Endothelial cell of umbilical vein (primary cell): ENCODE results near the gene AUTS2. TPM values are rescaled to one million over a fixed set of nuclear protein-coding genes. Genes with fewer than 3 reads are reported as not detected.

Source experiments
- BruUV-seq: library from RNA; stranded (reverse); fragments of 400-500 nt; replicated peaks from 2 replicates; lab custom pipeline; 2021; lab: Mats Ljungman, UMichigan
- CTCF ChIA-PET: fragments of 300-600, 350-600 bp; sonication (Branson Sonifier 250); formaldehyde crosslinking; loops from one replicate; lab custom pipeline; 2021; ENCODE audit warnings: antibody characterized with exemption, inconsistent platforms; lab: Charles Lee
- POLR2A ChIA-PET: fragments of 300-600, 350-600 bp; sonication (Branson Sonifier 250); formaldehyde crosslinking; loops from one replicate; lab custom pipeline; 2021; ENCODE audit warnings: antibody characterized with exemption, inconsistent platforms; lab: Charles Lee
- DNase-seq: peaks from one replicate; pipeline ENCODE4 v3.0.0-alpha.2; 2011; ENCODE audit warnings: low read depth, low spot score
- FAIRE-seq: peaks from 2 replicates; lab custom pipeline; 2011; peaks lifted over from hg19 to GRCh38; lab: Jason Lieb, UNC
- H2AFZ ChIP-seq: 2 replicates; pipeline ENCODE4 v1.6.0; 2012; ENCODE audit warnings: low read depth, low read length, control low read depth, inconsistent platforms
- H3K27ac ChIP-seq: 2 replicates; pipeline ENCODE4 v1.5.1; 2011; ENCODE audit warnings: low read depth, mild to moderate bottlenecking, control low read depth, low read length, moderate library complexity; ENCODE audit not compliant: insufficient read depth
- H3K27me3 ChIP-seq, 2 experiments: 2 replicates each; pipeline versions ENCODE4 v1.6.0 to v1.6.1; 2011; ENCODE audit warnings: low read length in 2 of 2, mixed read lengths in 1 of 2; ENCODE audit not compliant: control insufficient read depth in 2 of 2, insufficient read depth in 2 of 2
- H3K36me3 ChIP-seq, 2 experiments: 2 replicates in 1 of 2; 3 replicates in 1 of 2; pipeline ENCODE4 v1.5.1; 2011; ENCODE audit warnings: low read length in 2 of 2, mild to moderate bottlenecking in 1 of 2, moderate library complexity in 1 of 2; ENCODE audit not compliant: control insufficient read depth in 2 of 2, insufficient read depth in 2 of 2; ENCODE audit errors: extremely low read depth in 1 of 2
- H3K4me1 ChIP-seq: 3 replicates; pipeline ENCODE4 v1.5.1; 2011; ENCODE audit warnings: mild to moderate bottlenecking, low read length; ENCODE audit not compliant: control insufficient read depth, insufficient read depth; ENCODE audit errors: extremely low read depth
- H3K4me2 ChIP-seq: 2 replicates; pipeline ENCODE4 v1.6.1; 2011; ENCODE audit warnings: low read length, control low read depth, mixed read lengths; ENCODE audit not compliant: insufficient read depth
- H3K4me3 ChIP-seq, 3 experiments: fragments of 200-600 bp in 1 of 3; sonication (generic), shearing (Covaris generic) in 1 of 3; replicated peaks in 1 of 3; 2 replicates each; pipeline ENCODE4 v1.5.1; 2011 to 2016; ENCODE audit warnings: control low read depth in 3 of 3, low read length in 3 of 3, mild to moderate bottlenecking in 2 of 3, inconsistent platforms in 1 of 3, low read depth in 1 of 3, moderate library complexity in 1 of 3; ENCODE audit not compliant: insufficient read depth in 1 of 3
- H3K79me2 ChIP-seq: 2 replicates; pipeline ENCODE4 v1.6.0; 2012; ENCODE audit warnings: low read length, inconsistent platforms; ENCODE audit not compliant: control insufficient read depth, insufficient read depth
- H3K9ac ChIP-seq: replicated peaks from 2 replicates; pipeline ENCODE3; 2011; ENCODE audit warnings: low read length, control low read depth; ENCODE audit not compliant: insufficient read depth; ENCODE audit errors: extremely low read depth
- H3K9me1 ChIP-seq: replicated peaks from 3 replicates; pipeline ENCODE4 v1.6.0; 2011; ENCODE audit warnings: mild to moderate bottlenecking, low read length; ENCODE audit not compliant: control insufficient read depth, insufficient read depth; ENCODE audit errors: extremely low read depth
- H3K9me3 ChIP-seq: replicated peaks from 2 replicates; pipeline ENCODE4 v1.5.1; 2012; ENCODE audit warnings: low read length, inconsistent platforms; ENCODE audit not compliant: control insufficient read depth, insufficient read depth
- H4K20me1 ChIP-seq: replicated peaks from 2 replicates; pipeline ENCODE3; 2011; ENCODE audit warnings: mild to moderate bottlenecking, low read length; ENCODE audit not compliant: control insufficient read depth, insufficient read depth; ENCODE audit errors: extremely low read depth
- EZH2 ChIP-seq: IDR thresholded peaks from 2 replicates; pipeline ENCODE4 v1.6.1; 2012; ENCODE audit warnings: borderline replicate concordance, low read depth, mild to moderate bottlenecking, moderate library complexity, low read length, inconsistent platforms; ENCODE audit not compliant: severe bottlenecking
- FOS ChIP-seq: IDR thresholded peaks from 2 replicates; pipeline ENCODE4 v1.6.1; 2011; ENCODE audit warnings: mild to moderate bottlenecking, low read length, moderate library complexity, borderline replicate concordance; ENCODE audit not compliant: insufficient read depth
- GATA2 ChIP-seq: IDR thresholded peaks from 2 replicates; pipeline ENCODE4 v1.7.0; 2011; ENCODE audit warnings: low read depth, mild to moderate bottlenecking, moderate library complexity, mixed read lengths, low read length; ENCODE audit not compliant: insufficient read length, insufficient read depth
- JUN ChIP-seq: IDR thresholded peaks from 2 replicates; pipeline ENCODE4 v1.6.1; 2011; ENCODE audit warnings: borderline replicate concordance, low read depth; ENCODE audit not compliant: insufficient read length, insufficient read depth
- MAX ChIP-seq: IDR thresholded peaks from 2 replicates; pipeline ENCODE4 v1.6.1; 2011; ENCODE audit not compliant: insufficient read depth, insufficient read length
- MYC ChIP-seq: IDR thresholded peaks from one replicate; pipeline ENCODE4 v1.6.1; 2011; ENCODE audit warnings: mild to moderate bottlenecking, low read depth, low read length
- POLR2A ChIP-seq: IDR thresholded peaks from 2 replicates; pipeline ENCODE4 v1.6.1; 2012; ENCODE audit warnings: low read depth, mild to moderate bottlenecking, control low read depth, low read length
- POLR2AphosphoS5 ChIP-seq: IDR thresholded peaks from 2 replicates; pipeline ENCODE4 v1.6.1; 2012; ENCODE audit warnings: low read depth, mild to moderate bottlenecking, control low read depth, low read length, moderate library complexity; ENCODE audit not compliant: insufficient read depth
- dilution Hi-C: fragments of 300-500 bp; cut with MboI; formaldehyde crosslinking; loops from one replicate; pipeline ENCODE4 v1.15.0; 2019; ENCODE audit warnings: low sequenced_read_pairs; ENCODE audit not compliant: extremely low pct_ligation_motif_present
- intact Hi-C: fragments of 100-400 bp; cut with micrococcal nuclease; formaldehyde crosslinking; loops from one replicate; pipeline ENCODE4 v1.10.0; 2022
- polyA plus RNA-seq, 4 experiments: library from polyadenylated mRNA; depleted of rRNA in 3 of 4; stranded (reverse) in 3 of 4; unstranded in 1 of 4; fragments of >200 nt; gene quantifications; 2 replicates each; pipeline versions ENCODE4 v1.2.1 to v1.2.3, GENCODE V29; 2011 to 2012; ENCODE audit warnings: missing spikeins in 1 of 4
- total RNA-seq: library from RNA; stranded (reverse); gene quantifications from 2 replicates; pipeline ENCODE4 v1.2.3, GENCODE V29; 2021
- TF ChIP-seq, protein P1 (sequence below), 2 donors: IDR thresholded peaks; 1 replicate in 1 of 2; 2 replicates in 1 of 2; pipeline ENCODE4 v1.5.1; 2011; ENCODE audit warnings: low read length in 2 of 2, mild to moderate bottlenecking in 2 of 2, moderate library complexity in 2 of 2, control low read depth in 1 of 2, inconsistent platforms in 1 of 2, low read depth in 1 of 2; ENCODE audit not compliant: insufficient read depth in 1 of 2; ENCODE audit errors: extremely low read depth in 1 of 2

Gene AUTS2
- total and polyA plus RNA-seq, 2 donors (not counting 3 experiments of a cell fraction or from before 2014, with no cell fraction given), result 0.59 to 8.0 TPM

DNA sequence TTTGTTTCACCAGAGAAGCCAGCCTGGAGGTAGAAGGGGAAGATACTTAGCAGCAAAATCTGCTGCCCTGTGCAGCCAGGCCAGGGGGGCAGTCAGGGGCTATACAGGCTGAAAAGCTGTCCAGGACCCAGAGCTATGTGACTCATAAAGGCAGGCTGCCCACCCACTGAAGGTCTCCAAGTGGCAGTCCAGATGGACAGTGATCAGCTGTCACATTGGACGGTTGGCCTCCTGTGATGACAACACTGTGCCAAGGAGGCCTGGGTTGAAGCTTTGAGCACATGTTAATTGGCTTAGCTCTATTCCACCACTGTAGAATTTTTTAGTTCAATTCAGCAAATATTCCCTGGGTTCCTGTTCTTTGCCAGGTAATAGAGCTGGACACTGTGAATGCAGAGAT lies 956.4 kb downstream of the AUTS2 start:
- dilution Hi-C loops, result no loop called here
- H3K4me2 ChIP-seq, result no peak overlapping the region
- H3K27me3 ChIP-seq, result no peaks in the 10 kb centered on the region
- no peaks in the 10 kb centered on the region for H3K4me1 ChIP-seq
- no TSS peak for BruUV-seq
- no peak overlapping the region for H3K4me3 ChIP-seq
- no peak overlapping the region for H3K27ac ChIP-seq
- TF ChIP-seq GATA2, result no peak
- TF ChIP-seq POLR2A, result no peak
- POLR2A ChIA-PET, result no interaction called here
- H3K36me3 ChIP-seq, result no peaks in the 10 kb centered on the region
- no peak for FAIRE-seq
- H3K9me1 ChIP-seq, result no peaks in the 10 kb centered on the region
- no peak overlapping the region for H3K9ac ChIP-seq
- no peaks in the 10 kb centered on the region for H4K20me1 ChIP-seq
- CTCF ChIA-PET, result no interaction called here
- H2AFZ ChIP-seq, result no peak overlapping the region
- H3K79me2 ChIP-seq, result no peaks in the 10 kb centered on the region
- no peak for DNase-seq
- peaks cover 2% of the 10 kb centered on the region for H3K9me3 ChIP-seq
- intact Hi-C loops, result no loop called here

GRCh38 chr7:70556761-70557160 lies 958.5 kb downstream of the AUTS2 start:
- H3K27me3 ChIP-seq, result no peaks in the 10 kb centered on the region
- no peaks in the 10 kb centered on the region for H3K9me1 ChIP-seq
- no TSS peak for BruUV-seq
- intact Hi-C loops (no loop called here), dilution Hi-C loops (no loop called here)
- no peak for TF ChIP-seq JUN
- no peak for TF ChIP-seq MYC
- no peak for TF ChIP-seq GATA2
- TF ChIP-seq POLR2A, result no peak
- TF ChIP-seq POLR2AphosphoS5, result no peak
- TF ChIP-seq, protein P1, sequence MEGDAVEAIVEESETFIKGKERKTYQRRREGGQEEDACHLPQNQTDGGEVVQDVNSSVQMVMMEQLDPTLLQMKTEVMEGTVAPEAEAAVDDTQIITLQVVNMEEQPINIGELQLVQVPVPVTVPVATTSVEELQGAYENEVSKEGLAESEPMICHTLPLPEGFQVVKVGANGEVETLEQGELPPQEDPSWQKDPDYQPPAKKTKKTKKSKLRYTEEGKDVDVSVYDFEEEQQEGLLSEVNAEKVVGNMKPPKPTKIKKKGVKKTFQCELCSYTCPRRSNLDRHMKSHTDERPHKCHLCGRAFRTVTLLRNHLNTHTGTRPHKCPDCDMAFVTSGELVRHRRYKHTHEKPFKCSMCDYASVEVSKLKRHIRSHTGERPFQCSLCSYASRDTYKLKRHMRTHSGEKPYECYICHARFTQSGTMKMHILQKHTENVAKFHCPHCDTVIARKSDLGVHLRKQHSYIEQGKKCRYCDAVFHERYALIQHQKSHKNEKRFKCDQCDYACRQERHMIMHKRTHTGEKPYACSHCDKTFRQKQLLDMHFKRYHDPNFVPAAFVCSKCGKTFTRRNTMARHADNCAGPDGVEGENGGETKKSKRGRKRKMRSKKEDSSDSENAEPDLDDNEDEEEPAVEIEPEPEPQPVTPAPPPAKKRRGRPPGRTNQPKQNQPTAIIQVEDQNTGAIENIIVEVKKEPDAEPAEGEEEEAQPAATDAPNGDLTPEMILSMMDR (IDR thresholded peaks at IDR 0.05; ENCODE audit: extremely low read depth in 1 of 2, insufficient read depth in 1 of 2, low read depth in 1 of 2, low read length in 2 of 2), result no peak
- TF ChIP-seq MAX, result no peak
- no peak for TF ChIP-seq FOS
- no peak for TF ChIP-seq EZH2
- H3K27ac ChIP-seq, result no peak overlapping the region
- no peaks in the 10 kb centered on the region for H4K20me1 ChIP-seq
- H3K4me2 ChIP-seq, result no peak overlapping the region
- ChIA-PET POLR2A (no interaction called here), CTCF (no interaction called here)
- FAIRE-seq, result no peak
- no peaks in the 10 kb centered on the region for H3K36me3 ChIP-seq
- H3K9ac ChIP-seq, result no peak overlapping the region
- peaks cover 2% of the 10 kb centered on the region for H3K9me3 ChIP-seq
- H3K4me3 ChIP-seq, result no peak overlapping the region
- no peak overlapping the region for H2AFZ ChIP-seq
- no peaks in the 10 kb centered on the region for H3K79me2 ChIP-seq
- DNase-seq, result no peak
- no peaks in the 10 kb centered on the region for H3K4me1 ChIP-seq
